Measurements from ENCODE around the gene SERPINI1. TPM values are rescaled to one million over a fixed set of nuclear protein-coding genes. Genes with fewer than 3 reads are reported as not detected.

The SERPINI1 gene
- total RNA-seq, 1 experiment from 2014 or later, result 6.0 TPM

- no peaks in the 10 kb centered on the region for H3K27me3 Mint-ChIP-seq (ENCODE audit: low read depth)
- Histone ChIP-seq H2BK5ac (ENCODE audit: insufficient read length, low read length) (no peak overlapping the region), H4K8ac (replicated peaks; ENCODE audit: insufficient read length, low read depth, low read length) (no peak overlapping the region), H3K9me3 (ENCODE audit: control insufficient read depth, low read depth, low read length) (no peaks in the 10 kb centered on the region), H3K27ac (ENCODE audit: insufficient read length, low read depth, low read length) (no peak overlapping the region), H3K79me2 (ENCODE audit: insufficient read depth, low read length) (no peaks in the 10 kb centered on the region), H4K5ac (ENCODE audit: insufficient read length, low read depth, low read length) (no peak overlapping the region), H2AFZ (ENCODE audit: low read length) (no peak overlapping the region), H3K79me1 (ENCODE audit: insufficient read depth, low read depth, low read length, poor library complexity, severe bottlenecking) (no peaks in the 10 kb centered on the region), H3K18ac (ENCODE audit: insufficient read length, low read depth, low read length) (no peak overlapping the region), H2BK15ac (ENCODE audit: low read depth, low read length) (no peak overlapping the region), H2AK5ac (ENCODE audit: insufficient read length, low read length) (no peak overlapping the region), H4K91ac (ENCODE audit: insufficient read length, low read depth, low read length) (no peak overlapping the region), H3K23ac (ENCODE audit: insufficient read length, low read depth, low read length) (no peak overlapping the region), H3K27me3 (ENCODE audit: insufficient read depth, low read length) (no peaks in the 10 kb centered on the region), H3K4me2 (ENCODE audit: insufficient read depth, insufficient read length, low read length) (no peak overlapping the region), H2BK20ac (ENCODE audit: low read depth, low read length, poor library complexity, severe bottlenecking) (no peak overlapping the region), H4K20me1 (ENCODE audit: control insufficient read depth, insufficient read depth, insufficient read length) (no peaks in the 10 kb centered on the region), H3K9ac (ENCODE audit: extremely low read depth, insufficient read length, low read length) (no peak overlapping the region), H3K23me2 (ENCODE audit: insufficient read length, low read depth, low read length, poor library complexity, severe bottlenecking) (no peaks in the 10 kb centered on the region), H3K4me1 (ENCODE audit: insufficient read depth, low read length) (no peaks in the 10 kb centered on the region), H3K56ac (ENCODE audit: insufficient read length, low read depth, low read length) (no peak overlapping the region), H2BK12ac (ENCODE audit: insufficient read length, low read depth, low read length) (no peak overlapping the region), H3T11ph (ENCODE audit: low read length) (no peak overlapping the region), H3K14ac (ENCODE audit: insufficient read depth, low read length) (no peak overlapping the region), H2BK120ac (ENCODE audit: low read depth, low read length, poor library complexity, severe bottlenecking) (no peak overlapping the region), H3K4ac (ENCODE audit: low read depth, low read length) (no peak overlapping the region)
- H3K27ac Mint-ChIP-seq, result no peak overlapping the region
- H3K4me3 Mint-ChIP-seq, result no peak overlapping the region
- peaks cover 4 to 5% of the 10 kb centered on the region in 2 experiments; a peak in 3 of 4 replicates for H3K4me1 Mint-ChIP-seq
- TF ChIP-seq CTCF (conservative IDR thresholded peaks at IDR 0.05), result no peak
- no peak for DNase-seq
- H3K36me3 Mint-ChIP-seq (ENCODE audit: insufficient read depth in 1 of 3, low read depth in 3 of 3), result no peaks in the 10 kb centered on the region
- no peaks in the 10 kb centered on the region for H3K9me3 Mint-ChIP-seq
Measured at GRCh38 chr3:167749209-167749608, 13.7 kb downstream of the SERPINI1 start.

Data from H9 (cell line).